Keratinocyte (primary cell): ENCODE data around the gene ATP13A1. TPM values are rescaled to one million over a fixed set of nuclear protein-coding genes. Genes with fewer than 3 reads are reported as not detected.
A peak's percentile ranks its signal among the peaks of the same experiment; 100 is the strongest.

Source experiments
- DNase-seq: peaks from one replicate; pipeline ENCODE4 v3.0.0-alpha.2; 2011; ENCODE audit warnings: low read depth, missing footprints, low spot score
- FAIRE-seq: peaks from 2 replicates; lab custom pipeline; 2011; peaks lifted over from hg19 to GRCh38; lab: Jason Lieb, UNC
- H2AFZ ChIP-seq: 2 replicates; pipeline ENCODE4 v1.6.0; 2012; ENCODE audit warnings: low read length, control low read depth, inconsistent platforms; ENCODE audit not compliant: control insufficient read depth
- H3K27ac ChIP-seq: 2 replicates; pipeline ENCODE4 v1.5.1; 2011; ENCODE audit warnings: low read length; ENCODE audit not compliant: control insufficient read depth, insufficient read depth
- H3K27me3 ChIP-seq: 3 replicates; pipeline ENCODE4 v1.6.0; 2011; ENCODE audit warnings: low read length; ENCODE audit not compliant: control insufficient read depth, insufficient read depth; ENCODE audit errors: extremely low read depth
- H3K36me3 ChIP-seq, 2 experiments: 2 replicates in 1 of 2; 3 replicates in 1 of 2; pipeline ENCODE4 v1.5.1; 2011; ENCODE audit warnings: low read length in 2 of 2, mild to moderate bottlenecking in 1 of 2; ENCODE audit not compliant: control insufficient read depth in 2 of 2, insufficient read depth in 2 of 2; ENCODE audit errors: extremely low read depth in 1 of 2
- H3K4me1 ChIP-seq: 3 replicates; pipeline ENCODE4 v1.5.1; 2011; ENCODE audit warnings: low read length; ENCODE audit not compliant: control insufficient read depth, insufficient read depth; ENCODE audit errors: extremely low read depth
- H3K4me2 ChIP-seq: 3 replicates; pipeline ENCODE4 v1.6.0; 2011; ENCODE audit warnings: low read depth, low read length; ENCODE audit not compliant: control insufficient read depth, insufficient read depth; ENCODE audit errors: extremely low read depth
- H3K4me3 ChIP-seq, 3 experiments: fragments of 200-600 bp in 1 of 3; sonication (generic) in 1 of 3; 2 replicates in 2 of 3; 3 replicates in 1 of 3; pipeline ENCODE4 v1.5.1; 2011 to 2016; ENCODE audit warnings: low read length in 3 of 3, mild to moderate bottlenecking in 3 of 3, control low read depth in 2 of 3, inconsistent platforms in 1 of 3, low read depth in 1 of 3, mixed read lengths in 1 of 3, mixed run types in 1 of 3, moderate library complexity in 1 of 3; ENCODE audit not compliant: control insufficient read depth in 2 of 3, insufficient read depth in 2 of 3; ENCODE audit errors: extremely low read depth in 1 of 3
- H3K79me2 ChIP-seq: 2 replicates; pipeline ENCODE4 v1.6.0; 2012; ENCODE audit warnings: low read length; ENCODE audit not compliant: control insufficient read depth, insufficient read depth
- H3K9ac ChIP-seq: 3 replicates; pipeline ENCODE4 v1.6.0; 2011; ENCODE audit warnings: low read length; ENCODE audit not compliant: control insufficient read depth, insufficient read depth; ENCODE audit errors: extremely low read depth
- H3K9me1 ChIP-seq: 3 replicates; pipeline ENCODE4 v1.6.0; 2011; ENCODE audit warnings: low read length; ENCODE audit not compliant: control insufficient read depth, insufficient read depth; ENCODE audit errors: extremely low read depth
- H3K9me3 ChIP-seq: 2 replicates; pipeline ENCODE4 v1.5.1; 2012; ENCODE audit warnings: low read depth, low read length; ENCODE audit not compliant: control insufficient read depth
- H4K20me1 ChIP-seq: 3 replicates; pipeline ENCODE4 v1.6.0; 2011; ENCODE audit warnings: low read length; ENCODE audit not compliant: control insufficient read depth, insufficient read depth; ENCODE audit errors: extremely low read depth
- CTCF ChIP-seq, 3 experiments: IDR thresholded peaks in 1 of 3; conservative IDR thresholded peaks in 1 of 3; optimal IDR thresholded peaks in 1 of 3; 2 replicates in 2 of 3; 3 replicates in 1 of 3; pipeline versions ENCODE3 to v1.5.1; 2011; ENCODE audit warnings: low read length in 3 of 3, mild to moderate bottlenecking in 3 of 3, moderate library complexity in 2 of 3, control low read depth in 1 of 3, inconsistent platforms in 1 of 3; ENCODE audit not compliant: insufficient read depth in 2 of 3; ENCODE audit errors: extremely low read depth in 1 of 3
- EZH2 ChIP-seq: IDR thresholded peaks from one replicate; pipeline ENCODE4 v1.6.1; 2012; ENCODE audit warnings: inconsistent platforms, mild to moderate bottlenecking, low read length, moderate library complexity
- dilution Hi-C: fragments of 300-500 bp; cut with MboI; formaldehyde crosslinking; loops from one replicate; pipeline ENCODE4 v1.7.0; 2020; ENCODE audit warnings: low sequenced_read_pairs; ENCODE audit not compliant: extremely low pct_ligation_motif_present
- polyA plus RNA-seq, 5 experiments: library from polyadenylated mRNA; depleted of rRNA in 3 of 5; stranded (reverse) in 3 of 5; stranded (forward) in 1 of 5; unstranded in 1 of 5; fragments of >200 nt; gene quantifications; 1 replicate in 1 of 5; 2 replicates in 3 of 5; 3 replicates in 1 of 5; pipeline versions ENCODE4 v1.2.1 to v1.2.3, GENCODE V29; 2011 to 2012; ENCODE audit warnings: missing spikeins in 2 of 5, low read depth in 1 of 5, low replicate concordance in 1 of 5

The ATP13A1 gene
- polyA plus RNA-seq, 1 donor (not counting 4 experiments of a cell fraction or from before 2014, with no cell fraction given) = 9.8 TPM

DNA sequence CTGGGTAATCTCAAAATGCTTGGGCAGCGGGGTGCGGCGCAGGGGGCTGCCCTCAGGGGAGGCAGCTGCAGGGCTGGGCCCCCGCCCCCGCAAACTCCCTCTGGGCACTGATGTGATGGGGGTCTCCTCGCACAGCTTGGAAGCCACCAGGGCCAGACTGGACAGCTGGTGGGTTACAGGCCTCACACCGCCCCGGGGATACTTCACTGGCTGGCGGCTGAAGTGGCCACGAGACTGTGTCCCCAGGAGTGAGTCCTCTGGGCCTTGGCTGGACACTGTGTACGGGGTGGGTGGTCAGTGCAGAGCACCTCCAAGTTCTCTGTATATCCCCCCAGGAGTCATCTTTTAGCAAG, 33.4 kb downstream of the ATP13A1 start:
- no peak overlapping the region for H3K27ac ChIP-seq
- no peaks in the 10 kb centered on the region for H3K9me1 ChIP-seq
- no peak overlapping the region for H2AFZ ChIP-seq
- peaks cover 3% of the 10 kb centered on the region for H3K79me2 ChIP-seq
- H3K9ac ChIP-seq = no peak overlapping the region
- peaks cover 3% of the 10 kb centered on the region for H4K20me1 ChIP-seq
- peaks cover 14 to 18% of the 10 kb centered on the region in 2 experiments for H3K36me3 ChIP-seq
- peaks cover 5% of the 10 kb centered on the region for H3K4me1 ChIP-seq
- H3K9me3 ChIP-seq = no peaks in the 10 kb centered on the region
- DNase-seq (no peak), FAIRE-seq (no peak)
- dilution Hi-C loops = no loop called here
- no peak overlapping the region for H3K4me3 ChIP-seq
- no peak overlapping the region for H3K4me2 ChIP-seq
- H3K27me3 ChIP-seq = no peaks in the 10 kb centered on the region
- TF ChIP-seq EZH2 = no peak
- TF ChIP-seq CTCF (optimal IDR thresholded peaks at IDR 0.05 in 1 of 3, IDR thresholded peaks at IDR 0.05 in 1 of 3, conservative IDR thresholded peaks at IDR 0.05 in 1 of 3; ENCODE audit: extremely low read depth in 1 of 3, insufficient read depth in 2 of 3, low read length in 3 of 3) = no peak

DNA sequence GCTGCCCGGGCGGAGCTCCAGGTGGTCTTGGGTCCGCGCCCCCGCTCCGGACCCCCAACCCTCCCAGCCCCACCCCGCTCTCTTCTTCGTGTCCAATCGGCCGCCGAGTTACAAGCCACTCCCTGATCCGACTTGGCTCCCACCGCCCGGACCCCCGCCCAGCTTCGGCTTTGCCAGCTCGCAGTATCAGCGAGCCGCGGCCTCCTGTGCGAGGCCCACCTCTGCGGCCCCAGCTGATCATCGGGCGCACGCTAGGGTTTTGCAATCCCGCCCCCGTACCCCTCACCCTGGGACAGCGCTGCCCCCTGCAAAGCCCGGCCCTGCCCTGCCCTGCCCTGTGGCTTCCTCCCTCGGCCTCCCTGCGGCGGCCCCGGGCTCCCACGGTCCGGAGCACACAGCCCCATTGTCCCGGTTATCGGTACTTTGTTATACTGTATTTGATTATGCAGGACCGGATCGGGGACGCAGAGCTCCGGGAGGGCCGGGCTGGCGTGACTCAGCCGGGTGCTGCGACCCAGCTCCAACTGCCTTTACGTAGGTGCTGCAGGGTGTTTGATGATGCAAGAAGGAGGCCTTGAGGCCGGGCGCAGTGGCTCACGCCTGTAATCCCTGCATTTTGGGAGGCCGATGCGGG, 34.9 kb downstream of the ATP13A1 start:
- H3K27ac ChIP-seq = peak overlapping the region; percentile 69
- peaks cover 4 to 7% of the 10 kb centered on the region in 2 experiments for H3K36me3 ChIP-seq
- H4K20me1 ChIP-seq = peaks cover 3% of the 10 kb centered on the region
- no peaks in the 10 kb centered on the region for H3K9me3 ChIP-seq
- H3K9ac ChIP-seq = peak overlapping the region; percentile 79
- peak overlapping the region; percentile 73 for H3K4me2 ChIP-seq
- peak overlapping the region; percentile 61 to 75 (median 64) for H3K4me3 ChIP-seq
- DNase-seq (peak; percentile 60), FAIRE-seq (peak; percentile 36)
- TF ChIP-seq CTCF (optimal IDR thresholded peaks at IDR 0.05 in 1 of 3, IDR thresholded peaks at IDR 0.05 in 1 of 3, conservative IDR thresholded peaks at IDR 0.05 in 1 of 3; ENCODE audit: extremely low read depth in 1 of 3, insufficient read depth in 2 of 3, low read length in 3 of 3) (no peak), EZH2 (no peak)
- dilution Hi-C loops = no loop called here
- H3K27me3 ChIP-seq = no peaks in the 10 kb centered on the region
- peaks cover 5% of the 10 kb centered on the region for H3K4me1 ChIP-seq
- H3K79me2 ChIP-seq = peaks cover 3% of the 10 kb centered on the region
- no peaks in the 10 kb centered on the region for H3K9me1 ChIP-seq
- peak overlapping the region; percentile 52 for H2AFZ ChIP-seq
